GM18505 (cell line): ENCODE results near the gene GNG11.

Experiments
- ATAC-seq: cut with Tn5 transposase; IDR thresholded peaks from one replicate; pipeline ENCODE4 v1.9.1; 2021; ENCODE audit not compliant: unreplicated experiment
- POLR2A ChIP-seq: IDR thresholded peaks from 4 replicates; pipeline ENCODE4 v1.6.1; 2011; ENCODE audit warnings: borderline replicate concordance; ENCODE audit not compliant: insufficient read depth, insufficient read length; ENCODE audit errors: extremely low read depth

GNG11 gene

DNA sequence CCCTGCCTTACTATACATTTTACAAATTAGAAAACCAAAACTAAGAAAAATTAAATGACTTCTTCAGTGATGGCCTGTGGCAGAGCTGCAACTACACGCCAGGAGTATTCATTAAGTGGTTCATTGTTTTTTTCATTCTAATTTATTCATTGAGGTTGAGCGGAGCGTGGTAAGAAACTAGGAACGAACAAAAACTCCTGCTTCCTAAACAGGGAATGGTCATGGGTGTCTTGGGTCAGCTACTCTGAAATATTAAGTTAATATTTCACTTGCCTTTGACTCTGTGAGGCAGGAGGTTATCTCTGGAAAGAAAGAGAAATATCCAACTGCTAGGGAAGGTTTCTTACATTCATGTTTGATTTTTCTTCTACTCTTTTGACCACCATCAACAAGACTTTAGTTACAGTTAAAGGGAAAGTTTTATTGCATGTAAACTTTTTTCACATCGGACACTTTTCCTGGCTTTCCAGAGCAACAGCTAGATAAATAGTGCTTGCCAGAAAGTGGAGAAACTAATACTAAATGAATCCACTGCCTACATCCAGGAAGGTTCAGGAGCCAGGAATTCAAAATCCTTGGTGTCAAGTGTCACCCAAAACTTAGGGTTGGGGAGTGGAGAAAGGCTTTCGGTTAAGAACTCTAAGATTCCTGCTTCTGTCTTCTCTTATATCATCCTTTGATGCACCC lies 896 bp upstream of the GNG11 start:
- TF ChIP-seq POLR2A, result no peak
- no peak for ATAC-seq

DNA sequence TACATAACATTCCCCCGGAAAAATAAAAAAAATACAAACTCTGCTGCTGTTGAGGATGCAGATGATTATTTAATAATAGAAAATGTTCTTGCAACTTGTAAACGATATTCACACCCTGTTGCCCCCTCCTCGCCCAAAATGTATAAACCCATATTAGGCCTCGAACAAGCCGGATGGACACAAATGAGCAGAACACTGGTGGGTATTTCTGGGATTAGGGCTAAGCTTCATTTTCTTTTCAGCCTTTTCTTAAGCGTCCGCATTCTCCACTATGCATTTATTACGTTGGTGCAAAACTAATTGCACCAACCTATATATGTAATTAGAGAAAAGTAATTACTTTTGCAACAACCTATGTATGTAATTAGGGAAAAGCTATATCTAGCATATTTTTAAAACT lies 349 bp upstream of the GNG11 start:
- no peak for ATAC-seq
- TF ChIP-seq POLR2A, result no peak

DNA sequence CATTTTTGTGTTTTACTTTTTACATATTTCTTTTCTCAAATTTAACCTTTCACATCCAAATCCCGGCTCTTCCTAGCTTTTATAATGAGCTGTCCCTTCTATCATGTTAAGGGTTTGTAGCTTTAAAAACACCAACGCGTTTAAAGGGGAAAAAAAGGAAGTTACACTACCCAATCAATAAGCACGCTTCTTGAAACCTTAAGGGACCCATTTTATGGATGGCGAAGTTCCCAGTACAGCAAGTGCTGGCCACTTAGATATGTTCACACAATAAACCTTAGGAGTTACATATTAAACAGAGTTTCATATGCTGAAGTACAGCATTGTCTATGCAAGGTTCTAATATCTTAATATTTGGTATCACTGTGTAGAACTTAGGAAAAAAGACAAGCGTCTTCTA lies 1.8 kb downstream of the GNG11 start:
- no peak for TF ChIP-seq POLR2A
- no peak for ATAC-seq

DNA sequence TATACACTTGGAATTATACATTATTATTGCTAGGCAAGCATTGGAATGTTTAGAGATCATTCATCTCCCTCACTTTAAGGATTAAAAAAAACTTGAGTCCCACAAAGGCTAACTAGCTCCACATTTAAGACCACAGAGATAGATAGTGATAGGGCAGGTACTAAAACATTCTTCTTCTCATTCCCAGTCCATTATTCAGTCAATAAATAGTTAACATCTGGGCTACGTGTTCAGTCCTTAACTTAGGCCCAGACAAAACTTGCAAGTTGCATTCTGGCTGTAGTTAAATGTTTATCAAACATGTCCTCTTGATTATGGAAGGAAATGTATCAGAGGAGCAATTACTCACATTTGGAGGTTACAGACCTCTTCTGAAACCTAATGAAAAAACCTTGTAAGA lies 2.4 kb downstream of the GNG11 start:
- ATAC-seq, result no peak
- TF ChIP-seq POLR2A, result no peak

- no peak for ATAC-seq
- TF ChIP-seq POLR2A, result no peak
These were observed 5.3 kb downstream of the GNG11 start for GRCh38 chr7:93926800-93927199.

DNA sequence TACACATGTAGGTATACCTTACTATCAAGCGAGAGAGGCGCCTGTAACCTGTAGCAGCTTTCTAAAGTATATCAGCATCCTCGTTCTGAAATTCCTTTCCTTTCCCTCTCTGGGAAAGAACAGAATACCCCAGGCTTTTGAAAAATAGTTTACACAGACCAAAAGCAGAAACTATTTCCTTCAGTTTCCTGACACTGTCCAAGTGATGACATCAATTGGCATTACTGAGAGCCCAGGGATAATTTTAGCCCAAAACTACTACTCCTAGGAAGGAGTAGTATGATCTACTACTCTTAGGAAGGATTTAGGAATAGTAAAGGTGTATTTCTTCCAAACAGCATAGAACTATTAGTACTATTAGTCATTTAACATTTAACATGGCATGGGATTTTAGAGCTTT lies 6.0 kb downstream of the GNG11 start:
- no peak for ATAC-seq
- no peak for TF ChIP-seq POLR2A

- no peak for TF ChIP-seq POLR2A
- no peak for ATAC-seq
These were observed 10.1 kb downstream of the GNG11 start for GRCh38 chr7:93931655-93932054.

GRCh38 chr7:93933156-93933555 lies 11.6 kb downstream of the GNG11 start:
- ATAC-seq, result no peak
- no peak for TF ChIP-seq POLR2A

GRCh38 chr7:93935102-93935501 lies 13.6 kb downstream of the GNG11 start:
- no peak for ATAC-seq
- no peak for TF ChIP-seq POLR2A

DNA sequence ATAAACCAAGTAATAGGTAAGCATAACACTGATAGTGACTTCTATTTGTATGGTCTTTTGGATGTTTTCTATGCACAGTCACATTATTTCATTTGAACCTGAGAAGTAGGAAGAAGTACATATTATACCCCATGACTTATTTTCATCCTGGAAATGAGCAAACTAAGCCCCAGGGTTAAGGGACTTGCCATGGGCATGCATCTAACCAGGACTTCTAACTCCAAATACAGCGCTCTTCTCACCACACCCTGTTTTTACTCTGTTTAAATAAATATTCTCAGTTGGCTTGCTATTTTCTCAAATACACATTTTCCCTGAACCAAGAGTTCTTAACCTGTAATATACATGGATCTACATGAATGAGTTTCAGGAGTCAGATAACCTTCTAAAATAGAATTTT lies 16.3 kb downstream of the GNG11 start:
- TF ChIP-seq POLR2A, result no peak
- no peak for ATAC-seq

- TF ChIP-seq POLR2A, result no peak
- no peak for ATAC-seq
These were observed 16.8 kb downstream of the GNG11 start for GRCh38 chr7:93938293-93938692.

- TF ChIP-seq POLR2A, result no peak
- no peak for ATAC-seq
These were observed 20.4 kb downstream of the GNG11 start for GRCh38 chr7:93941945-93942344.

GRCh38 chr7:93943816-93944540 lies 22.4 kb downstream of the GNG11 start:
- TF ChIP-seq POLR2A, result no peak
- no peak for ATAC-seq

GRCh38 chr7:93944673-93945072 lies 23.1 kb downstream of the GNG11 start:
- no peak for ATAC-seq
- TF ChIP-seq POLR2A, result no peak
